Activated CD8-positive, alpha-beta memory T cell treated with anti-CD3 and anti-CD28 coated beads, Interleukin-2, amount 10 ng/mL, durations not matched to agents 7 days and 5 days (primary cell): ENCODE results near the gene ACTR2. TPM values are rescaled to one million over a fixed set of nuclear protein-coding genes. Genes with fewer than 3 reads are reported as not detected.
"Not testable (repeated sequence)": the region's sequence is repeated elsewhere in the genome, so short reads cannot be mapped to it uniquely, and the experiment has no call there.

ENCODE experiments used
- ATAC-seq: fragments of 150-1000 bp; cut with Tn5 transposase; one replicate; pipeline ENCODE4 v1.10.0; 2021; ENCODE audit warnings: moderate library complexity
- CTCF ChIA-PET: fragments of 350-600 bp; sonication (Branson Sonifier 250); formaldehyde crosslinking; loops from one replicate; lab custom pipeline; 2021; ENCODE audit warnings: antibody characterized with exemption; lab: Charles Lee
- DNase-seq: peaks from one replicate; pipeline ENCODE4 v3.0.0-alpha.2; 2020
- H3K27ac Mint-ChIP-seq: one replicate; pipeline ENCODE4 v1.8.0; 2021; ENCODE audit warnings: mild to moderate bottlenecking, mixed read lengths
- H3K27me3 Mint-ChIP-seq: one replicate; pipeline ENCODE4 v1.8.0; 2021; ENCODE audit warnings: mixed read lengths
- H3K36me3 Mint-ChIP-seq: one replicate; pipeline ENCODE4 v1.8.0; 2021; ENCODE audit warnings: mild to moderate bottlenecking, mixed read lengths
- H3K4me1 Mint-ChIP-seq: one replicate; pipeline ENCODE4 v1.8.0; 2021; ENCODE audit warnings: mixed read lengths
- H3K4me3 Mint-ChIP-seq: one replicate; pipeline ENCODE4 v1.8.0; 2021; ENCODE audit warnings: mild to moderate bottlenecking, moderate library complexity, mixed read lengths
- H3K9me3 Mint-ChIP-seq: one replicate; pipeline ENCODE4 v1.8.0; 2022; ENCODE audit warnings: low read depth, mixed read lengths
- total RNA-seq, 2 experiments: library from RNA; stranded (reverse); gene quantifications; one replicate each; pipeline ENCODE4 v1.2.3, GENCODE V29; 2021

The ACTR2 gene
- total RNA-seq, 2 experiments from 2014 or later = 367 to 502 TPM

DNA sequence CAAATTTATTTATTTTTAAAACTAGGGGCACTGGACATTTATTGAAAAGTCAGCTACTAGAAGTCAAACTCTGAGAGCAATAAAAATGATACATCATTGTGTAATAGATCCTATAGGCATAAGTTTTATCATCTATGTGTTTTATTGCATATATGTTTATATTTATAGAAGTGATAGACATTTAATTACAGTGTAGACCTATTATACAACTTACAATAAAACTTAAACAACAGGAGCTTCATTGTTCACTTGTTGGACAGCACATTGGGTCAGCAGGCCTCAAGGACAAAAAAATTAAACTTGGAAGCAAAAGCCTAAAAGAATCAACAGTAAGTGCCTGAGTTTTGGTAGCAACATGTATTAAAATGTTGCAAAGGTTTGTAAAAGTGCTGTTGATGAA lies 15.0 kb upstream of the ACTR2 start:
- no peak overlapping the region for H3K27ac Mint-ChIP-seq
- peaks cover 3% of the 10 kb centered on the region for H3K36me3 Mint-ChIP-seq
- H3K4me1 Mint-ChIP-seq = peaks cover 3% of the 10 kb centered on the region
- no peak for DNase-seq
- ATAC-seq = no peak
- CTCF ChIA-PET = interaction anchor here (0.8 to 1.5 kb wide), 2 partner anchors 13 to 56 kb away, joined by 3 to 4 read pairs; no protein-coding TSS in a partner anchor
- H3K27me3 Mint-ChIP-seq = no peaks in the 10 kb centered on the region
- no peaks in the 10 kb centered on the region for H3K9me3 Mint-ChIP-seq
- H3K4me3 Mint-ChIP-seq = no peak overlapping the region

DNA sequence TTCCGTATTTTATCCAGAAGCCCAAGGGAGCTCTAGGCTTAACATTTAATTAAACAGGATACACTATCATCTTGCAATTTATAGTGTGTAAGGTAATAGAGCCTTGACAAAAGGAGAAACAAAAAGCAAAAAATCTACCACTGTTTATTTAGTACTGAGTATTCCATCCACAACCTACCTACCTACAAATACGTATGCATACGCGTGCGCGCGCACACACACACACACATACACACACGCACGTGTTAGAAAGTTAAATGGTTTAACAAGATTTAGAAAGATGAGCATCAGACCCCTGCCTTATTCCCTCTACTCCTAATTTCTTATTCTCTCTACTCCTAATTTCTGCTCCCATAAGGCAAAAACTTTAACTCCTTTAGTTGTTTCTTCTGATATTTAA lies 14.6 kb upstream of the ACTR2 start:
- Mint-ChIP-seq H3K4me1 (peaks cover 3% of the 10 kb centered on the region), H3K27ac (no peak overlapping the region), H3K9me3 (no peaks in the 10 kb centered on the region), H3K27me3 (no peaks in the 10 kb centered on the region), H3K36me3 (peaks cover 4% of the 10 kb centered on the region), H3K4me3 (no peak overlapping the region)
- no peak for ATAC-seq
- CTCF ChIA-PET = no interaction called here
- DNase-seq = no peak

DNA sequence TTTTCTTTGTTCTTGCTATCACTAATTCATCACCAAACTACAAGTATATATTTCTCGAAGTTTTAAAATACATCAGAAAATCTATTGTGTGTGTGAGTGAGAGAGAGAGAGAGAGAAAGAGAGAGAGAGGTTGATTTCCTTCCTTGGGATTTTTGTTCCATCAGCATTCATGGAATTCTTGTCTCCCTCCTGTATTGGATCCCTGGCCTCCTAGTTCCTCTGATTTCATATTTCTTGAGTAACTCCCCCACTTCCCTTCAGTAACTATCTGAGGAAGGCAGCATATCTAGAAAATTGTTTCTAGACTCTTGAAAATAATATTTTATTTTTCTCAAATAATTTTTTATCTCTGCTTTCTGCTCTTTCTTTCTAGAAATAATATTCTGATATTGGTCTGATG lies 13.3 kb upstream of the ACTR2 start:
- Mint-ChIP-seq H3K36me3 (peaks cover 11% of the 10 kb centered on the region), H3K4me1 (peaks cover 3% of the 10 kb centered on the region), H3K4me3 (no peak overlapping the region), H3K9me3 (no peaks in the 10 kb centered on the region), H3K27me3 (no peaks in the 10 kb centered on the region), H3K27ac (no peak overlapping the region)
- DNase-seq (no peak), ATAC-seq (no peak)
- CTCF ChIA-PET = no interaction called here

DNA sequence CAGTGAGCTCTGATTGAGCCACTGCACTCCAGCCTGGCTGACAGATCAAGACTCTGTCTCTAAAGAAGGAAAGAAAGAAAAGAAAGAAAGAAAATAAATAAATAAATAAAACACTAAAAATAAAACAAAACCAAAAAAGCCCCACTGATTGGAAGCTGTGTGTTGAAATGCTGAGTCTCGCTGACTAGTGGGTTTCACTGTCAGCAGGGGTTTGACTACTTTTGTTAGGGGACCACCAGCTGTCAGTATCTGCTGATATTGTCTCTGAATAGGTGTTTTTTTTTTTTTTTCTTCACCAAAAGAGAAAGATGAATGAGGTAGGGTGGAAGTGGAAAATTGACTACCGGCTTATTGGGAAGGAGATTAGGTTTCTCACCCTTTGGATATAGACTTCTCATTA lies 12.8 kb upstream of the ACTR2 start:
- Mint-ChIP-seq H3K27ac (no peak overlapping the region), H3K36me3 (peaks cover 12% of the 10 kb centered on the region), H3K4me3 (no peak overlapping the region), H3K9me3 (no peaks in the 10 kb centered on the region), H3K4me1 (peaks cover 3% of the 10 kb centered on the region), H3K27me3 (no peaks in the 10 kb centered on the region)
- CTCF ChIA-PET = no interaction called here
- ATAC-seq (no peak), DNase-seq (no peak)

DNA sequence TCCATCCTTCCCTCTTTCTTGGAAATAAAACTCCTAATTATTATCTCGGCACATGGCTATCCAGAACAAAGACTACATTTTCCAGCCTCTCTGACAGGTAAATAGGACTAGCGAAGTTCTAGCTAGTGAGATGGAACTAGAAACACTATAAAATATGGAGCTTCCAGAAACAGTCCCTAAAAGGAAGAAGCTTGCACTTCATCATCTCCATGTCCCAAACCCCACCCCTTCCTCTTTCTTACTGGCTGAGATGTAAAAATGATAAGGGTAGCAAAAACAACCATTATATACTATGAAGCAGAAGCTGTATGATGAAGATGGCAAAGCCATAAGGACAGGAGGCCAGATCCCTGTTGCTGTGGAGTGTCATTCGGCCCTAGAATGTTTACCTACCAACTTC lies 11.7 kb upstream of the ACTR2 start:
- Mint-ChIP-seq H3K36me3 (peaks cover 9% of the 10 kb centered on the region), H3K4me1 (peaks cover 3% of the 10 kb centered on the region), H3K4me3 (no peak overlapping the region), H3K27ac (no peak overlapping the region), H3K27me3 (no peaks in the 10 kb centered on the region), H3K9me3 (no peaks in the 10 kb centered on the region)
- DNase-seq (no peak), ATAC-seq (no peak)
- CTCF ChIA-PET = no interaction called here

DNA sequence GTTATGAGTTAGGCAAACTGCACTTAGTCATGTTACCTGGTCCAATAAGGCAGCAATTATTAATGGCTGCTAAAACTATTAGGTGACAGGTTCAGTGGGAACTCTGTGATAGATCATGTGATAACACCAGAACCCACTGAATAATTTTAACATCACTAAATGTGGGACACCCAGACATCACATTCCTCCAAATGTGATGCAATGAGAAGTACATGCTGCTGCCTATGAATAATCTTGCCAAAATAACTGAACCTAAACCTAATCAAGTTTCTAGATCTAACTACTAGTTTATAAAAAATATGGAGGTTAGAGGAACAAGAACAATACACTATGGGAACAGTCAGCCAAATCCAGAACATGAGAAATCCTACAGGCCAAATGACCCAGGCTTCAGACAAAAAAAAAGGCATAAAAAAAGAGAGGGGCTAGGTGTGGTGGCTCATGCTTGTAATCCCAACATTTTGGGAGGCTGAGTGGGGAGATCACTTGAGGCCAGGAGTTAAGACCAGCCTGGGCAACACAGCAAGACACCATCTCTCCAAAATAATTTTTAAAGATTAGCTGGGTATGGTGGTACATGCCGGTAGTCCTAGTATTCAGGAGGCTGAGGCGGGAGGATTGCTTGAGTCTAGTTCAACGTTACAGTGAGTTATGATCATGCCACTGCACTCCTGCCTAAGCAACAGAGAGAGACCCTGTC lies 7.0 kb upstream of the ACTR2 start:
- no peaks in the 10 kb centered on the region for H3K27me3 Mint-ChIP-seq
- no peaks in the 10 kb centered on the region for H3K9me3 Mint-ChIP-seq
- H3K27ac Mint-ChIP-seq = no peak overlapping the region
- ATAC-seq = no peak
- H3K36me3 Mint-ChIP-seq = peaks cover 10% of the 10 kb centered on the region
- CTCF ChIA-PET = no interaction called here
- H3K4me1 Mint-ChIP-seq = peaks cover 6% of the 10 kb centered on the region
- no peak overlapping the region for H3K4me3 Mint-ChIP-seq
- no peak for DNase-seq

DNA sequence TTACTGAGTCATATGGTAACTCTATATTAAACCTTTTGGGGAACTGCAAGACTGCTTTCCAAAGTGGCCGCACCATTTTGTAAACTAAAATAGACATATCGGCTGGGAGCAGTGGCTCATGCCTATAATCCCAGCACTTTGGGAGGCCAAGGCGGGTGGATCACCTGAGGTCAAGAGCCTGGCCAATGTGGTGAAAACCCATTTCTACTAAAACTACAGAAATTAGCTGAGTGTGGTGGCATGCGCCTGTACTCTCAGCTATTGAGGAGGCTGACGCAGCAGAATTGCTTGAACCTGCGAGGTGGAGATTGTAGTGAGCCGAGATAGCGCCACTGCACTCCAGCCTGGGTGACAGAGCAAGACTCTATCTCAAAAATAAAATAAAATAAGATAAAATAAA lies 6.4 kb upstream of the ACTR2 start:
- H3K36me3 Mint-ChIP-seq = peaks cover 10% of the 10 kb centered on the region
- H3K4me3 Mint-ChIP-seq, H3K9me3 Mint-ChIP-seq, DNase-seq, H3K27ac Mint-ChIP-seq, CTCF ChIA-PET, H3K4me1 Mint-ChIP-seq, H3K27me3 Mint-ChIP-seq, ATAC-seq: not testable (repeated sequence)

DNA sequence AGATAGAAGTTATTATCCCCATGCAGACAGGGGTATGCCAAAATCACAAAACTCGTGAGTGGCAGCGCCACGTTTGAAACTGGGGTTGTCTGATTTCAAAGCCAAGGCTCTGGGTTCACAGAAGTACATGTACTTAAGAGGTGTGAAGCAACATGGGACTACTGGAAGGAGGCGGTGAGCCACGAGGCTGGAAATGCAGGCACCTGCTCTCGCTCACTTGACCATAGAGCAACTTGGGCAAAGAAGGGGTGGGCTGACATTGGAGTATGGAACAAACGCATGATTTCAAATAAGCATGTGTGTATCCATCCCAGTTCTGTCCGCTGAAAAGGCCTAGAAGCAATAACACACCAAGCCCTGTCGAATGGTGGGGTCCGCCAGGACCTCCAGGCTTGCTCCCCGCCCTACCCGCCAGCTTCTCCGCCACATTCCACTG lies 593 bp upstream of the ACTR2 start:
- no peaks in the 10 kb centered on the region for H3K27me3 Mint-ChIP-seq
- peaks cover 32% of the 10 kb centered on the region for H3K4me1 Mint-ChIP-seq
- peak; percentile 60 for DNase-seq
- H3K9me3 Mint-ChIP-seq = no peaks in the 10 kb centered on the region
- peak overlapping the region; percentile 98 for H3K4me3 Mint-ChIP-seq
- peak; percentile 7 for ATAC-seq
- peak overlapping the region; percentile 99 for H3K27ac Mint-ChIP-seq
- CTCF ChIA-PET = interaction anchor here (0.8 to 1.9 kb wide), 12 partner anchors 10 to 319 kb away, joined by 3 to 6 read pairs (median 4); partner anchors contain the start of gene RAB1A
- H3K36me3 Mint-ChIP-seq = peaks cover 25% of the 10 kb centered on the region

DNA sequence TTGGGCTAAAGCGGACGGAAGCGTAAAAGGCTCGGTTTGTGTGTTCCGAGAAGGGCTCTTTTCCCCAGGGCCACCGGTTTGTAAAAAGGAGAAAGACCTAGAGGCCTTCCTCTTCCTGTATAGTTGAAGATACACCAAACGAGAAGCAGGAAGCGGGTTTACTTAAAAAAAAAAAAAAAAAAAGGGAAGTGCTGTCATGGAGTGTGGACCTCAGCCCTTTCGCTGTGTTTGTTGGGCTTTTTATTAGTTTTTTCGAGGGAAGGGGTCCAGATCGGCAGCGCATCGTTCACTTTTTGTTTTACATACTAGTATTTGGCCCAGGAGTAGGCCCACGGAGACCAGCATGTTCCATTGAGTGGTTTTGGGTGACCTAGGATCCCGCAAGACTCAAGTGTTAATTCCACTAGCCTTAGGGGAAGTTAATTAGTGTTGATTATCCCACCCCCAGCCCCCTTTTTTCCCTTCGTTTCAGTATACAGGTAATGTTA lies 676 bp downstream of the ACTR2 start:
- Mint-ChIP-seq H3K4me3 (peak overlapping the region; percentile 98), H3K4me1 (peaks cover 40% of the 10 kb centered on the region), H3K36me3 (peaks cover 31% of the 10 kb centered on the region), H3K27me3 (no peaks in the 10 kb centered on the region), H3K27ac (peak overlapping the region; percentile 100), H3K9me3 (no peaks in the 10 kb centered on the region)
- ATAC-seq (peak; percentile 35), DNase-seq (no peak)
- CTCF ChIA-PET = interaction anchor here (1.3 to 1.7 kb wide), 2 partner anchors 8 to 207 kb away, joined by 3 to 6 read pairs; no protein-coding TSS in a partner anchor

DNA sequence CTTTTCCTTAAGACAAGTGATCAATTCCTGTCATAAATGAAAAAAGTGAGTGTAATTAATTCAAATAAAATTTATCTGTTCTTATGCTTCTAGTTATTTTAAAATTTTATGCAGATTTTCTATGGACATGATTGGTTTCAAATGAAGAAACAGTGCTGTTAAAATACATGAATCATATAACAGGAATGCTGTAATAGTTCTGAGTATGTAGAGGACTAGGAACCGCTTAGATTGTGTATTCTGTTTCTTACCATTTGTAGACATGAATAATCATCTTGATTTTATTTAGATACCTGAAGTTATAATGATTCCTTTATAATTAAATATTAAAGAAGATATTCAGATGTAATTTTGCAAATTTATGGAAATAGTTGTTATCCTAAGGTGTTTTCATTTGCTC lies 3.5 kb downstream of the ACTR2 start:
- Mint-ChIP-seq H3K27ac (peak overlapping the region; percentile 95), H3K4me1 (peaks cover 55% of the 10 kb centered on the region), H3K27me3 (no peaks in the 10 kb centered on the region), H3K4me3 (peak overlapping the region; percentile 62), H3K36me3 (peaks cover 41% of the 10 kb centered on the region), H3K9me3 (no peaks in the 10 kb centered on the region)
- no peak for DNase-seq
- ATAC-seq = no peak
- CTCF ChIA-PET = interaction anchor here (1.5 kb wide), 1 partner anchor 70 kb away, joined by 3 read pairs; no protein-coding TSS in a partner anchor

DNA sequence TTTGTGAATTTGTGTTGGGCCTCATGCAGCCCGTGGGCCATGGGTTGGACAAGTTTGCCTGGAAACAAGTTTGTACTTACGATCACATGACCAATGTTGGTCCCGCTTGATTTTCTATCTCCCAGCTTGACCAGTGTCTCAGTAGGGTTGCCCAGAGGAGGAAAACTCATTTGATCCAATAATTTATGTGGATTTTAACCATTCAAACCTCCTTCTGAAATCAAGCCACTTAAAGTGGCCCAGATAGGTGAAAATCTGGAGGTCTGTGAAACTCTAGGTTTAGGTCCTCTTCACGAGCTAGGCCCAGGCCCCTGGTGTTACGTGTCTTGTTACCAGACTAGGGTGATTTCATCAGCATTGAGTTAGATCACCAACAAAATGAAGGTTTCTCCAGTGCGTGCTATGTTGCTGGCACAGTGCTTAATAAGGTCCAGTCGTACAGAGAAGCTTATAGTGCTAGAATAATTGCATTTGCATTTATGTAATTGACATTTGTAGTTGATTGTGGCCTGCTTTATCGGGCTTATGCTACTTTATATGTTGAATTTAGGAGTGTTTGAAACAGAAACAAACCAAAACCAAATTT lies 4.4 kb downstream of the ACTR2 start:
- H3K9me3 Mint-ChIP-seq = no peaks in the 10 kb centered on the region
- peak overlapping the region; percentile 62 for H3K4me3 Mint-ChIP-seq
- CTCF ChIA-PET = interaction anchor here (1.5 kb wide), 1 partner anchor 71 kb away, joined by 3 read pairs; no protein-coding TSS in a partner anchor
- peaks cover 43% of the 10 kb centered on the region for H3K36me3 Mint-ChIP-seq
- peaks cover 49% of the 10 kb centered on the region for H3K4me1 Mint-ChIP-seq
- peak overlapping the region; percentile 95 for H3K27ac Mint-ChIP-seq
- ATAC-seq (no peak), DNase-seq (peak; percentile 66)
- H3K27me3 Mint-ChIP-seq = no peaks in the 10 kb centered on the region

DNA sequence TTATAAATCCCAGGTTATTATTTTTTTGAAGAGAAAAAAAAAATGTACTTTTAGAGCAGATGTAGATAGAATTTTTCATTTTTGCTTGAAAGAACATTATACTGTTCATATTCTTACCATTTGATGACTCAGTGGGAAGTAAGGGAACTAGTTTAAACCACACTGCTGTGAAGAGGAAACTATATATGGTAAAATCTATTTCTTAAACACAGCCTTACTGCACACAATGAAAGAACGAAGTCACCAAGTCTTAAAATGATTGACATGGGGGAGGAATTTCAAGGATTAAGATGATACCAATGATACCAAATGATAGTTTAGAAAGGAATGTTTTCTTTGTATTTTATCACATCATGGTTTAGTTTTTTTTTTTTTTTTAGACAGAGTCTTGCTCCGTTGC lies 5.0 kb downstream of the ACTR2 start:
- CTCF ChIA-PET = interaction anchor here (1.5 kb wide), 1 partner anchor 71 kb away, joined by 3 read pairs; no protein-coding TSS in a partner anchor
- Mint-ChIP-seq H3K4me1 (peaks cover 49% of the 10 kb centered on the region), H3K27ac (peak overlapping the region; percentile 95), H3K27me3 (no peaks in the 10 kb centered on the region), H3K9me3 (no peaks in the 10 kb centered on the region), H3K36me3 (peaks cover 43% of the 10 kb centered on the region), H3K4me3 (peak overlapping the region; percentile 62)
- DNase-seq (no peak), ATAC-seq (peak; percentile 56)

DNA sequence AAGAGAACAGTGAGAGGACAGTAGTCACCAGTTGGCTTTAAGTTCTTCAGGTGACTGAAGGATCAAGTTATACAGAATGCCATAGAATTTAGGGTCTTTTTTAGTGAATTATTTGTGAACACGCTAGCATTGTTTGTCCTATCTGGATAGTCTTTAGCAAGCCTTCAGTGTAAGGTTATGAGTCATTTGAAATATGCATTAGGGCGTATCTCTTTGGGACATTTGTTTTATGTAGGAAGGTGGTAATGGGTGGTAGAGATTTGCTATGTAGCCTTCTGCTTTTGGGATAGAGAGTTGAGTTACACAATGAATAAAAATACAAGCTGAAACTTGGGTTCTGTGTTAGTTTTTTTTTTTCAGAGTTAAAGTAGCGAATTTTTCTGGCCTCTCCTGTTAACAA lies 13.0 kb downstream of the ACTR2 start:
- CTCF ChIA-PET = no interaction called here
- H3K27me3 Mint-ChIP-seq = no peaks in the 10 kb centered on the region

More for the DNA sequence above, 13.0 kb downstream of the ACTR2 start:
- DNase-seq (no peak), ATAC-seq (no peak)
- H3K36me3 Mint-ChIP-seq = peaks cover 29% of the 10 kb centered on the region
- peaks cover 20% of the 10 kb centered on the region for H3K4me1 Mint-ChIP-seq
- no peaks in the 10 kb centered on the region for H3K9me3 Mint-ChIP-seq
- no peak overlapping the region for H3K4me3 Mint-ChIP-seq
- H3K27ac Mint-ChIP-seq = no peak overlapping the region
